Prostate gland (tissue), 2 donors: ENCODE data around the gene MRPL48. TPM values are rescaled to one million over a fixed set of nuclear protein-coding genes. Genes with fewer than 3 reads are reported as not detected.

Experiments used
- DNase-seq: peaks from one replicate; pipeline ENCODE4 v3.0.0-alpha.2; 2019; ENCODE audit warnings: low spot score
- H3K27ac ChIP-seq, 2 donors: fragments of 200-600 bp; sonication (generic); 2 replicates each; pipeline ENCODE4 v1.5.1; 2017 to 2019
- H3K27me3 ChIP-seq: fragments of 200-600 bp; sonication (generic); replicated peaks from 2 replicates; pipeline ENCODE4 v1.5.1; 2019; ENCODE audit not compliant: insufficient read depth
- H3K36me3 ChIP-seq, 2 donors: fragments of 200-600 bp; sonication (generic); 1 replicate in 1 of 2; 2 replicates in 1 of 2; pipeline versions ENCODE4 v1.5.1 to v1.8.1; 2017 to 2019
- H3K4me1 ChIP-seq: fragments of 200-600 bp; sonication (generic); replicated peaks from 2 replicates; pipeline ENCODE4 v1.5.1; 2019
- H3K4me3 ChIP-seq, 2 donors: fragments of 200-600 bp; sonication (generic); 2 replicates each; pipeline ENCODE4 v1.5.1; 2017 to 2019
- H3K9me3 ChIP-seq: fragments of 200-600 bp; sonication (generic); 2 replicates; pipeline ENCODE4 v1.5.1; 2017
- POLR2A ChIP-seq: fragments of 450-650 bp; IDR thresholded peaks from one replicate; pipeline ENCODE4 v1.6.1; 2016; ENCODE audit warnings: antibody characterized with exemption, mild to moderate bottlenecking
- POLR2AphosphoS5 ChIP-seq: sonication (generic); formaldehyde crosslinking; IDR thresholded peaks from one replicate; pipeline ENCODE4 v1.6.1; 2017; ENCODE audit warnings: antibody characterized with exemption
- WGBS: methylation state at CpG from one replicate; pipeline ENCODE4 v1.1.5; 2018; 5-methylcytosine and 5-hydroxymethylcytosine counted together
- intact Hi-C: fragments of 100-400 bp; cut with DNase I; formaldehyde crosslinking; loops from one replicate; pipeline ENCODE4 v1.14.2; 2022
- total RNA-seq, 2 donors: library from RNA; depleted of rRNA; stranded (reverse); fragments of >200 nt; gene quantifications; one replicate each; pipeline ENCODE4 v1.1.0, GENCODE V29; 2016
- TF ChIP-seq, protein P1 (sequence below), 4 experiments: fragments of 200-600 bp in 2 of 4; fragments of 450-650 bp in 2 of 4; sonication (generic) in 2 of 4; IDR thresholded peaks; 1 replicate in 3 of 4; 2 replicates in 1 of 4; pipeline ENCODE4 v1.5.1; 2016 to 2019; ENCODE audit warnings: antibody characterized with exemption in 4 of 4, mild to moderate bottlenecking in 2 of 4, moderate library complexity in 2 of 4

MRPL48 gene
- total RNA-seq, 2 donors from 2014 or later: 11.1 to 33.0 TPM

DNA sequence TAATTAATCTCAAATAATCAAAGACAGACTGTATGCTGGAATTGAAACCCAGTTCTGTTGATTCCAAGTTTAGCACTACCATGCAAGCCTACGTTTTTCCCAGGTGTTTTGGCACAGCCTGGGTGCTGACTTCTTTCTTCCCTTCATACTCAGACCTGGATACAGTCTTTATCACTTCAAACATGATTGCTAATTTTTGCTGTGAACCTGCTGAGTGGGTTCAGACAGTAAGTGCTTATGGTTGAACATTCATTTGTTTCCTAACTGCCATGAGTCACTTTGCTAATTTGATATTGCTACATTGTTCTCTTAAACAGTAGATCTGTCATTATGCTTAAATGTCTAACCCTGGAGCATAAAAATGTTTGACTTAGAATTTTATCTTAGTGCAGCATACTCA is 101.3 kb downstream of the MRPL48 start:
- Histone ChIP-seq H3K4me1 (no peaks in the 10 kb centered on the region), H3K27ac (no peak overlapping the region), H3K36me3 (no peaks in the 10 kb centered on the region), H3K27me3 (no peaks in the 10 kb centered on the region), H3K9me3 (no peaks in the 10 kb centered on the region), H3K4me3 (no peak overlapping the region)
- WGBS: 57% methylated on average over 1 of the region's 1 CpG
- TF ChIP-seq POLR2AphosphoS5: no peak
- TF ChIP-seq POLR2A: no peak
- TF ChIP-seq, protein P1, sequence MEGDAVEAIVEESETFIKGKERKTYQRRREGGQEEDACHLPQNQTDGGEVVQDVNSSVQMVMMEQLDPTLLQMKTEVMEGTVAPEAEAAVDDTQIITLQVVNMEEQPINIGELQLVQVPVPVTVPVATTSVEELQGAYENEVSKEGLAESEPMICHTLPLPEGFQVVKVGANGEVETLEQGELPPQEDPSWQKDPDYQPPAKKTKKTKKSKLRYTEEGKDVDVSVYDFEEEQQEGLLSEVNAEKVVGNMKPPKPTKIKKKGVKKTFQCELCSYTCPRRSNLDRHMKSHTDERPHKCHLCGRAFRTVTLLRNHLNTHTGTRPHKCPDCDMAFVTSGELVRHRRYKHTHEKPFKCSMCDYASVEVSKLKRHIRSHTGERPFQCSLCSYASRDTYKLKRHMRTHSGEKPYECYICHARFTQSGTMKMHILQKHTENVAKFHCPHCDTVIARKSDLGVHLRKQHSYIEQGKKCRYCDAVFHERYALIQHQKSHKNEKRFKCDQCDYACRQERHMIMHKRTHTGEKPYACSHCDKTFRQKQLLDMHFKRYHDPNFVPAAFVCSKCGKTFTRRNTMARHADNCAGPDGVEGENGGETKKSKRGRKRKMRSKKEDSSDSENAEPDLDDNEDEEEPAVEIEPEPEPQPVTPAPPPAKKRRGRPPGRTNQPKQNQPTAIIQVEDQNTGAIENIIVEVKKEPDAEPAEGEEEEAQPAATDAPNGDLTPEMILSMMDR (IDR thresholded peaks at IDR 0.05): no peak
- intact Hi-C loops: no loop called here
- no peak for DNase-seq

DNA sequence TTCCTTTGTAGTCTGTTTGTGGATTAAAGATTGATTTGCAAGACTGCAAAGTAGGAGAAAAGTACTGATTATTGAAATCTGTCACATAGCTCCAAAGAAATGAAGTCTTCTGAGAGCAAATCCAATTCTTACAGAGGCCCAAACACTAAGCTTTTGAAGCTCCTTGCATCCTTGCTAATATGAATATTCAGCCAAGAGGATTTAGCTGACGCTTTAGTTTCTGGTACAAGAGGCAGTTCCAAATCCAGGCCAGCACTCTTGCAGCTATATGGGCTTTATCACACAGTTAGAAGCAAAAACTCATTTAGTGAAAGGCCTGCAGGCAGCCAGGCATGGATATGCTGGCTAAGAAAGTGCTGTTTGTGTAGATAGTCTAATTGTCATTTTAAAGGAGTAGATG is 101.9 kb downstream of the MRPL48 start:
- 88% methylated on average over 1 of the region's 1 CpG for WGBS
- no peaks in the 10 kb centered on the region for H3K9me3 ChIP-seq
- H3K4me3 ChIP-seq: no peak overlapping the region
- no peak overlapping the region for H3K27ac ChIP-seq
- no peaks in the 10 kb centered on the region for H3K4me1 ChIP-seq
- intact Hi-C loops: no loop called here
- DNase-seq: no peak
- TF ChIP-seq POLR2AphosphoS5: no peak
- no peak for TF ChIP-seq POLR2A
- TF ChIP-seq, protein P1 (IDR thresholded peaks at IDR 0.05): no peak
- H3K27me3 ChIP-seq: no peaks in the 10 kb centered on the region
- H3K36me3 ChIP-seq: no peaks in the 10 kb centered on the region

DNA sequence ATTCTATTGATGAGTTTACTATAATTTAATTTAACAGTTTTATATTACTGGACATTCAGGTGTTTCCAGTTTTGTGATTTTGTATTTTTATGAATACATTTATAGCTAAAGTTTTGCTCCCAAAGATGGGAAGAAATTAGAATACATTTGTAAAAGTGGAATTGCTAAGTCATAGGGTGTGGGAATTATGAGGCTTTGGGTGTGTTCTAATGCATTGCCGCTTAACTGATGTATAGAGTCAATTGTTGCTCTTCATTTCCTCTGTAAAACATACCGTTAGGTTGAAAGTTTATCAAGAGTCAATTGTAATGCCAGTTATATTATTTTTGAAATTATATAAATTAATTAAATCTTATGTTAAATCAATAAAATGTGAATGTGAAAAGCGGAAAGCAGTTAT is 105.4 kb downstream of the MRPL48 start:
- H3K36me3 ChIP-seq: no peaks in the 10 kb centered on the region
- intact Hi-C loops: no loop called here
- WGBS: 95% methylated on average over 3 of the region's 3 CpGs

DNA sequence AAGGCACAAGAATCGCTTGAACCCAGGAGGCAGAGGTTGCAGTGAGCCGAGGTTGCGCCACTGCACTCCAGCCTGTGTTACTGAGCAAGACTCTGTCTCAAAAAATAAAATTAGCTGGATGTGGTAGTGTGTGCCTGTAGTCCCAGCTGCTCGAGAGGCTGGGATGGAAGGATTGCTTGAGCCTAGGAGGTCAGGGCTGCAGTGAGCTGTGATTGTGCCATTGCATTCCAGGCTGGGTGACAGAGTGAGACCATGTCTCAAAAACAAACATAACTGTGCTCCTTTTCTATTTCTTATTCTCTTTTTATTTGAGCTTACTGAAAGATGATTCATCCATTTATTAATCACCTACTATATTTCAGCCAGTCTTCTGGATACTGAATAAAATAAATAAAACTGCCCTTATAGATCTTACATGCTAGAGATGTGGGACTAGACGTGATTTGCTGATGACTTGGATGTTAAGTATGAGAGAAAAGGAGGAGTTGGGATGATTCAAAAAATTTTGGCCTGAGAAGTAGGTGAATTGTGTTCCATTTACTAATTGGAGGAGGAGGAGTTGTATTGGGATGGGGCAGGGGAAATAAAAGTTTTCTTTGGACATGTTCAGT is 107.2 kb downstream of the MRPL48 start:
- intact Hi-C loops: no loop called here
- Histone ChIP-seq H3K27me3 (no peaks in the 10 kb centered on the region), H3K4me3 (no peak overlapping the region), H3K9me3 (no peaks in the 10 kb centered on the region), H3K27ac (no peak overlapping the region), H3K36me3 (no peaks in the 10 kb centered on the region), H3K4me1 (no peaks in the 10 kb centered on the region)
- WGBS: 89% methylated on average over 5 of the region's 5 CpGs
- no peak for DNase-seq
- TF ChIP-seq POLR2A: no peak
- TF ChIP-seq, protein P1 (IDR thresholded peaks at IDR 0.05): no peak
- no peak for TF ChIP-seq POLR2AphosphoS5

More for the DNA sequence above, 105.4 kb downstream of the MRPL48 start:
- H3K4me1 ChIP-seq: no peaks in the 10 kb centered on the region
- no peaks in the 10 kb centered on the region for H3K27me3 ChIP-seq
- no peaks in the 10 kb centered on the region for H3K9me3 ChIP-seq
- no peak overlapping the region for H3K4me3 ChIP-seq
- TF ChIP-seq, protein P1 (IDR thresholded peaks at IDR 0.05): no peak
- no peak for TF ChIP-seq POLR2A
- TF ChIP-seq POLR2AphosphoS5: no peak
- no peak overlapping the region for H3K27ac ChIP-seq
- DNase-seq: no peak

DNA sequence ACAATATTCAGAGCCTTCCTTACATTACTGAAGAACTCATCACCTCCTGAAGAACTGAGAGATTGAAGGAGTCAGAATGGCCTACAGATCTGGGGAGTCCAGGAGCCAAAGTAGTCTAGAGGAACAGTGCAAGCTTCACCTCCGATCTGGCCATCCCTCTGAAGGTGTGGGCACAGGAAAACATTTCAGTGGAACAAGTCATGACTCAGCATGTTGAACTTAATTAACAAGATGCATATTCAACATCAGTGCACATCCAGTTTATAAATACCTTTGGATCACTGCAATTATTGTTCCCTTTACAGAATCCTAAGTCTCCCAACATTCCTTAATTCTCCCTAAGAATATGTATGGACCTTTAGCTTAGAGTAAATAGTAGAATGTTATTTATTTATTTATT is 114.6 kb downstream of the MRPL48 start:
- Histone ChIP-seq H3K36me3 (no peaks in the 10 kb centered on the region), H3K9me3 (no peaks in the 10 kb centered on the region), H3K4me3 (no peak overlapping the region), H3K27ac (no peak overlapping the region), H3K4me1 (no peaks in the 10 kb centered on the region), H3K27me3 (no peaks in the 10 kb centered on the region)
- TF ChIP-seq POLR2AphosphoS5 (no peak), POLR2A (no peak)
- TF ChIP-seq, protein P1 (IDR thresholded peaks at IDR 0.05): no peak
- intact Hi-C loops: no loop called here
- WGBS: 92% methylated on average over 1 of the region's 1 CpG
- no peak for DNase-seq
